Measurements from ENCODE around the gene TPRN. TPM values are rescaled to one million over a fixed set of nuclear protein-coding genes. Genes with fewer than 3 reads are reported as not detected.
A peak's percentile ranks its signal among the peaks of the same experiment; 100 is the strongest.

Gene TPRN
- total and polyA plus RNA-seq, 9 of the 15 experiments (the other 6 are each of a cell fraction or from before 2014, with no cell fraction given): 0.31 to 31.9 (median 4.4) TPM

- TF ChIP-seq ZNF280A (IDR thresholded peaks at IDR 0.05; ENCODE audit: low read depth, partially characterized antibody): no peak
- TF ChIP-seq HDAC6 (IDR thresholded peaks at IDR 0.05; ENCODE audit: low read depth, low read length): no peak
- no peak for TF ChIP-seq ZNF274 (IDR thresholded peaks at IDR 0.05; ENCODE audit: borderline replicate concordance, low read depth, low read length)
- TF ChIP-seq SMAD4 (CRISPR knock-in tag; conservative IDR thresholded peaks at IDR 0.05): peak; percentile 68; the same call in 1 of the 2 replicates
- peak; percentile 77; the same call in 1 of the 2 replicates for TF ChIP-seq CREB3L1 (IDR thresholded peaks at IDR 0.05; ENCODE audit: borderline replicate concordance, low read depth)
- TF ChIP-seq TCF7 (IDR thresholded peaks at IDR 0.05; ENCODE audit: borderline replicate concordance): no peak; the same call in 1 of the 2 replicates
- no peak for TF ChIP-seq ZNF444 (CRISPR knock-in tag; IDR thresholded peaks at IDR 0.05)
- no peak for TF ChIP-seq FOXA1 (IDR thresholded peaks at IDR 0.05; ENCODE audit: borderline replicate concordance)
- no peak for TF ChIP-seq ZNF644 (tag; IDR thresholded peaks at IDR 0.05; ENCODE audit: low read depth)
- no peak for TF ChIP-seq ZBTB34 (CRISPR knock-in tag; IDR thresholded peaks at IDR 0.05)
- TF ChIP-seq SMAD2 (IDR thresholded peaks at IDR 0.05; ENCODE audit: low read depth, low read length): no peak
- TF ChIP-seq ZNF717 (CRISPR knock-in tag; IDR thresholded peaks at IDR 0.05): no peak
- TF ChIP-seq ZNF785 (CRISPR knock-in tag; IDR thresholded peaks at IDR 0.05): no peak
- no peak for TF ChIP-seq PCBP2 (IDR thresholded peaks at IDR 0.05; ENCODE audit: low read depth, low read length, poor library complexity, severe bottlenecking)
- no peak for TF ChIP-seq SRSF9 (IDR thresholded peaks at IDR 0.05; ENCODE audit: borderline replicate concordance, low read depth, low read length)
- no peak for TF ChIP-seq SIRT6 (IDR thresholded peaks at IDR 0.05; ENCODE audit: low read depth, low read length)
- no peak for TF ChIP-seq ATF4 (CRISPR knock-in tag; IDR thresholded peaks at IDR 0.05)
- no peak for TF ChIP-seq MCM5 (IDR thresholded peaks at IDR 0.05; ENCODE audit: low read depth)
- TF ChIP-seq, protein P1, sequence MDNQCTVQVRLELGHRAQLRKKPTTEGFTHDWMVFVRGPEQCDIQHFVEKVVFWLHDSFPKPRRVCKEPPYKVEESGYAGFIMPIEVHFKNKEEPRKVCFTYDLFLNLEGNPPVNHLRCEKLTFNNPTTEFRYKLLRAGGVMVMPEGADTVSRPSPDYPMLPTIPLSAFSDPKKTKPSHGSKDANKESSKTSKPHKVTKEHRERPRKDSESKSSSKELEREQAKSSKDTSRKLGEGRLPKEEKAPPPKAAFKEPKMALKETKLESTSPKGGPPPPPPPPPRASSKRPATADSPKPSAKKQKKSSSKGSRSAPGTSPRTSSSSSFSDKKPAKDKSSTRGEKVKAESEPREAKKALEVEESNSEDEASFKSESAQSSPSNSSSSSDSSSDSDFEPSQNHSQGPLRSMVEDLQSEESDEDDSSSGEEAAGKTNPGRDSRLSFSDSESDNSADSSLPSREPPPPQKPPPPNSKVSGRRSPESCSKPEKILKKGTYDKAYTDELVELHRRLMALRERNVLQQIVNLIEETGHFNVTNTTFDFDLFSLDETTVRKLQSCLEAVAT (IDR thresholded peaks at IDR 0.05): peak; percentile 49 to 99; a peak in 2 of 4 replicates
- no peak for TF ChIP-seq ZSCAN32 (CRISPR knock-in tag; IDR thresholded peaks at IDR 0.05)
- no peak for TF ChIP-seq ZNF133 (CRISPR knock-in tag; IDR thresholded peaks at IDR 0.05)
- peak; percentile 94 for TF ChIP-seq CXXC5 (CRISPR knock-in tag; IDR thresholded peaks at IDR 0.05)
Measured at GRCh38 chr9:137188490-137189296, 11.8 kb downstream of the TPRN start, which contains the start of the genes ANAPC2 and SSNA1 (continued).
